Measurements from ENCODE around the gene PLPPR2.
A peak's percentile ranks its signal among the peaks of the same experiment; 100 is the strongest.
"Not testable (repeated sequence)": the region's sequence is repeated elsewhere in the genome, so short reads cannot be mapped to it uniquely, and the experiment has no call there.

Gene PLPPR2, protein sequence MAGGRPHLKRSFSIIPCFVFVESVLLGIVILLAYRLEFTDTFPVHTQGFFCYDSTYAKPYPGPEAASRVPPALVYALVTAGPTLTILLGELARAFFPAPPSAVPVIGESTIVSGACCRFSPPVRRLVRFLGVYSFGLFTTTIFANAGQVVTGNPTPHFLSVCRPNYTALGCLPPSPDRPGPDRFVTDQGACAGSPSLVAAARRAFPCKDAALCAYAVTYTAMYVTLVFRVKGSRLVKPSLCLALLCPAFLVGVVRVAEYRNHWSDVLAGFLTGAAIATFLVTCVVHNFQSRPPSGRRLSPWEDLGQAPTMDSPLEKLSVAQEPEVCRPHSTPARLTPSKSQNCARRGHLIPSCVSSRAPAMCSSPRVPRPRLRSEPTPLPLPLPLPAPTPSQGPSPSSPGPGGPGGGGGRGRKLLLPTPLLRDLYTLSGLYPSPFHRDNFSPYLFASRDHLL

DNA sequence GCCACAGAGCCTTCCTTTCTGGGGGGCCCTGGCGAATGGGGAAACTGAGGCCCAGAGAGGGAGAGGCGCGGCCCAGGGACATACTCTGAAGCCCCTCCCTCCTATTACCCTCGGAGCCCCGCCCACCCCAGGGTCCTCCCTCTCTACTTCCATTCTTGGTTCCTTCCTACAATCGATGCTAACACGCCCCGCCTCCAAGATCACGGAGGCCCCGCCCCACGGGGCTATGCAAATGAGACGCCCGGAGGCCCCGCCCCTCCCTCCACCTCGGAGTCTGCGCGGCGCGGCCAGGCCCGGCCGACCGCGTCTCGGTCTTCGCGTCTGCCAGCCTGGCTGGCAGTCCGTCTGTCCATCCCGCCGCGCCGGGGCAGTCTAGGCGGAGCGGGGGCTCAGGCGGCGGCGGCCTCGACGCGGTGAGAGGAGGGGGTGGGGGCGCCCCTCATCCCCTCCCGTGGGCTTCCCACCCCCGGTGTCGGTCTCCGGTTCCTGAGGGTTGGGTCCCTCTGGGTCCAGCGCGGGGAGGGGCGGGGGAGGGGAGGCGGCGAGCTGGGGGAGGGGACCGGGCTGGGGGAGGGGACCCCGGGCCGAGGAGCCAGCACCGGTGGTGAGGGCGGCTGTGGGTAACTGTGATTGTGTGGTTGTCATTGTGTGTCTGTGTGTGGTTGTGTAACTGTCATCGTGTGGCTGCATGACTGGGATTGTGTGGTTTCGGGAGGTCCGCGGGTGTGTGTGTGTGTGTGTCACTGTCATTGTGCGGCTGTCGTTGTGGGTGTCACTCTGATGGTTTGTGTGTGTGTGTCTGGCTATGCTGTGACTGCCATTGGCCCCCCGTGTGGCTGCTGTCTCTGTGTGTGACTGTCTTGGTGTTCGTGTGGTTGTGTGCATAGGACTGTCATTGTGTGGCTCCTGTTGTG lies at the start of gene PLPPR2:
Gene PLPPR2, plus strand, starts transcription at position 273 of the 914 bp plus-strand sequence. CDS start 2,242 bp downstream, outside the sequence.
- DNase-seq (ENCODE audit: low read depth in 2 of 2), result peak; percentile 49 to 63

DNA sequence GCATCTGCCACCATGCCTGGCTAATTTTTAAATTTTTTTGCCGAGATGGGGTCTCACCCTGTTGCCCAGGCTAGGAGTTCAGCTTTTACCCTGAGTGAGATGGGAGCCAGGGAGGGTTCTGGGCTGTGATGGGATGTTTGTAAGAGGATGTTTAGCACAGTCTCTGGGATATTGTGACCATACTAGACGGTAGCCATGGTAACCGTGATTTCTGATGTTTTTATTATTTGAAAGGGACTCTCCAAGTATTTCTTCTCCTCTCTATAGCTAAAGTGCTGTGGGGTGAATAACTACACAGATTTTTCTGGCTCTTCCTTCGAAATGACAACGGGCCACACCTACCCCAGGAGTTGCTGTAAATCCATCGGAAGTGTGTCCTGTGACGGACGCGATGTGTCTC lies 48.9 kb upstream of the PLPPR2 start:
- DNase-seq (ENCODE audit: low read depth in 2 of 2), result no peak

- DNase-seq (ENCODE audit: low read depth in 2 of 2), result not testable (repeated sequence)
Measured at GRCh38 chr19:11320278-11320995, 34.8 kb upstream of the PLPPR2 start.

GRCh38 chr19:11321191-11322126 lies 33.8 kb upstream of the PLPPR2 start:
- DNase-seq (ENCODE audit: low read depth in 2 of 2), result no peak

- DNase-seq (ENCODE audit: low read depth in 2 of 2), result no peak
Measured at GRCh38 chr19:11322269-11323024, 32.8 kb upstream of the PLPPR2 start.

DNA sequence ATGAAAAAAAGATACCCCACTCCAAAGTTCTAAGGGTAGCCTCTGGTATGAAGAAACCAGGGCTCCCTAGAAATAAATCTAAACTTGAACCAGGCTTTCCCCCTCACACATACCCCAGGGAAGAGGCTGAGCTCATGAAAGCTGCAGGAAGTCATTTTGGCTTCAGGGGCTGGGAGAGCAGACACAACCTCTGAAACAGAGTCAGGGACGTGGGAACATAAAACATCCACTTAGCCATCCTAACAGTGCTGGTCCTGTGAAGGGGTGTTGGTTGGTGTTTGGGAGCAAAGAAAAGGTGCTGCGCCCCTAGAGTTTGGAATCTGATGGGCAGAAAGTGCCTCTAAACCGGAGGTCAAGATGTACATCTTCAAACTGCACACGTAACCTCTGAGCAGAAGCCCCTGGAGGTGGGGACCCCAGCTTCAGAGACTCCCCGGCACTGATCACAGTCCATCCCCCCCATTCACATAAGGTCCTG lies 31.6 kb upstream of the PLPPR2 start:
- no peak for DNase-seq (ENCODE audit: low read depth in 2 of 2)

GRCh38 chr19:11324079-11324661 lies 31.1 kb upstream of the PLPPR2 start:
- no peak for DNase-seq (ENCODE audit: low read depth in 2 of 2)

- no peak for DNase-seq (ENCODE audit: low read depth in 2 of 2)
Measured at GRCh38 chr19:11324748-11325389, 30.4 kb upstream of the PLPPR2 start.

GRCh38 chr19:11325544-11325943 lies 29.7 kb upstream of the PLPPR2 start:
- DNase-seq (ENCODE audit: low read depth in 2 of 2), result no peak

- DNase-seq (ENCODE audit: low read depth in 2 of 2), result no peak
Measured at GRCh38 chr19:11330127-11330526, 25.1 kb upstream of the PLPPR2 start.

DNA sequence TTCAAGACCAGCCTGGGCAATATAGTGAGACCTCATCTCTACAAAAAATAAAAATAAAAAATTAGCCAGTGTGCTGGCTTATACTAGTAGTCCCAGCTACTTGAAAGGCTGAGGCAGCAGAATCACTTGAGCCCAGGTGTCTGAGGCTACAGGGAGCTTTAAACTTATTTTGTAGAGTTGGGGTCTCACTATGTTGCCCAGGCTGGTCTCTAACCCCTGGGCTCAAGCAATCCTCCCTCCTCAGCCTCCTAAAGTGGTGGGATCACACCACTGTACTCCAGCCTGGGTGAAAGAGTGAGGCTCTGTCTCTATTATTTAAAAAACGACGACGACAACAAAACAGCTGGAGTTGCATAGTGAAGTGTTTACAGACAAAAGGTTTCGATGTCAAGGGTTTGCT lies 23.7 kb upstream of the PLPPR2 start:
- no peak for DNase-seq (ENCODE audit: low read depth in 2 of 2)

- DNase-seq (ENCODE audit: low read depth in 2 of 2), result no peak
Measured at GRCh38 chr19:11332822-11333221, 22.4 kb upstream of the PLPPR2 start.

DNA sequence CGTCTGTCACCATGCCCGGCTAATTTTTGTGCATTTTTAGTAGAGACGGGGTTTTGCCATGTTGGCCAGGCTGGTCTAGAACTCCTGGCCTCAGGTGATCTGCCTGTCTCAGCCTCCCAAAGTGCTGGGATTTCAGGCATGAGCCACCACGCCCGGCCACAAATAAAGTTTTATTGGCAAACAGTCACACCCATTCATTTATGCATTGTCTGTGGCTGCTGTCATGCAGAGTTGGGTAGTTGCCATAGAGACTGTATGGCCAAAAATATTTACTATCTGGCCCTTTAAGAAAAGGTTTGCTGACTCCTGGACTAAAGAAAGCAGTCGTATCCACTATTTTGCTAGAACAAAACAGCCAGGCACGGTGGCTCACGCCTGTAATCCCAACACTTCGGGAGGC lies 21.4 kb upstream of the PLPPR2 start:
- not testable (repeated sequence) for DNase-seq (ENCODE audit: low read depth in 2 of 2)

GRCh38 chr19:11335449-11336146 lies 19.6 kb upstream of the PLPPR2 start:
- no peak for DNase-seq (ENCODE audit: low read depth in 2 of 2)

DNA sequence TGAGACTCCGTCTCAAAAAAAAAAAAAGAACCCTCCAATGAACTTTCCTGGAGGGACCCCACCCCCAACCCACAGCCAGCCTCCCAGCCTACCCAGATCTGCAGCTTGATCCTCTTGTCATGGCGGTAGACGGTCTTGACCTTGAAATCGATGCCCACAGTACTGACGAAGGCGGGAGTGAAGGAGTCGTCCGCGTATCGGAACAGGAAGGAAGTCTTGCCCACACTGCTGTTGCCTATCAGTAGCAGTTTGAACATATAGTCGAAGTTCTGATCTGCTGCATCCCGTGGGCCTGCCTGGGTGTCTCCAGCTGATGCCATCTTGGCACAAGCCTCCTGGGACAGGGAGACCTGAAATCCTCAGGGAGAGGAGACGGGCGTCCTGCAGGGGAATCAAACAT lies 18.2 kb upstream of the PLPPR2 start:
- no peak for DNase-seq (ENCODE audit: low read depth in 2 of 2)

DNA sequence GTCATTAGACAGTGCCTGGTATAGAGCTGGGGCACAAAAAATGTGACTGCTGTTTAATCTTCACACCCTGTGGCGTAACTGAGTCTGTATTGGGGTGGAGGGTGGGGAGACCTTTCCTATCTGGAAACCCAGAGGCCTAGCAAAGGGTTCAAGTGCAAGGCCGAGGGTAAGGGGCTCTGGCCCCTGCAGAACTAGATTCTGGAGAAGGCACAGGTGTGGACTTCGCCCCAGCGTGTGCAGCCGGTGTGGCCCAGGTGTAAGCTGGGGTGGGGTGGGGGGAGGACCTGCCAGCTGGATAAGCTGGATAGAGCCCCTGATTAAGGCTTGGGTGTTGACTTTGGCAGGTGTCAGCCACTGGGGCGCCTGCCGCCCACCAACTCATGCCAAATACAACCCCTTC lies 17.1 kb upstream of the PLPPR2 start:
- DNase-seq (ENCODE audit: low read depth in 2 of 2), result no peak

DNA sequence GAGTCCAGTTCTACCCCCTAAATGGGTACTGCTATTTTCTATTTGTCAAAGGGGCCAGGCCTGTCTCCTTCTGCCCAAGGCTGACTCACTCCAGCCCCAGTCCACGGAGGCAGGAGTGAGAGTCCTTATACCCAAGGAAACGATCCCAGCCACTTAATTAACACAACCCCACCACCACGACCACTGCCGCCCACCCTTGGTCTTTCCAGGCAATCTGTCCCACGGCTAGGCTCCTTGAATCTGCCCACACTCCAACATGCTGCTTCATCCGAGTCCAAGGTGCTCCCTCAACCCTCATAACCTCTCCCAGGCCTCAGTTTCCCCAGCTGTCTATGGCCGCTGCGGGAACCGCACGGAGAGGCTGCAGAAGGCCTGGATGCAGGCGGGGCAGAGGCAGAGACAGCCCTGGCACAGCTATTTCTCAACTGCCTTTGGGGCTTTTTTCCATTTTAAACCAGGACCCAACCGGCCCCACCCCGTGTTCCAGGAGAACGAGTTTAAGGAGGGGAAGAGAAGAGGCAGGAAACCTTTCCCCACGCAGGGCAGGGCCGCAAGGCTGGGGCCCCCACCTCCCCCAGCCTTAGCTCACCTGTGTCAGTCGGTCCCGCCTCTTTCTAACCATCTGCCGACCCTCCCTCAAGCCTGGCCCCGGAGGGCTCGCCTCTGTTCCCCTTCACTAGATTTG lies 16.5 kb upstream of the PLPPR2 start:
- DNase-seq (ENCODE audit: low read depth in 2 of 2), result no peak

All from activated CD8-positive, alpha-beta memory T cell treated with anti-CD3 and anti-CD28 coated beads for 4 hours (primary cell).